ENCODE data around the gene CYSTM1. TPM values are rescaled to one million over a fixed set of nuclear protein-coding genes. Genes with fewer than 3 reads are reported as not detected.
A peak's percentile ranks its signal among the peaks of the same experiment; 100 is the strongest.

Gene CYSTM1
- total and polyA plus RNA-seq, 2 of the 8 experiments (the other 6 are each of a cell fraction or from before 2014, with no cell fraction given) = 25.0 to 47.8 TPM

- no peaks in the 10 kb centered on the region for H4K20me1 ChIP-seq (replicated peaks in 1 of 2; ENCODE audit: control insufficient read depth in 1 of 2, insufficient read depth in 2 of 2, low read length in 2 of 2)
- H3K4ac ChIP-seq (replicated peaks; ENCODE audit: insufficient read length, low read depth, low read length) = no peak overlapping the region
- peaks cover 2 to 7% (median 4%) of the 10 kb centered on the region in 4 experiments for H3K4me1 ChIP-seq (replicated peaks in 1 of 4; ENCODE audit: control insufficient read depth in 3 of 4, insufficient read depth in 4 of 4, low read length in 3 of 4)
- H3K18ac ChIP-seq (ENCODE audit: extremely low read depth, low read length) = no peak overlapping the region
- H3K36me3 ChIP-seq (ENCODE audit: control insufficient read depth in 2 of 4, insufficient read depth in 4 of 4, low read length in 3 of 4) = no peaks in the 10 kb centered on the region
- ChIA-PET POLR2A (ENCODE audit: partially characterized antibody) (no interaction called here), CTCF (ENCODE audit: partially characterized antibody) (interaction anchor here (1.4 to 6.1 kb wide), 4 partner anchors 23 to 62 kb away, joined by 4 to 41 read pairs (median 10); no protein-coding TSS in a partner anchor)
- FAIRE-seq = no peak
- H3K14ac ChIP-seq (ENCODE audit: insufficient read length) = no peak overlapping the region
- no peak overlapping the region for H4K8ac ChIP-seq (ENCODE audit: extremely low read depth, insufficient read depth, low read length)
- no peak overlapping the region for H2BK12ac ChIP-seq (ENCODE audit: low read depth, low read length)
- no peak overlapping the region for H2BK120ac ChIP-seq (replicated peaks; ENCODE audit: low read depth, low read length)
- H2AFZ ChIP-seq (ENCODE audit: low read length) = no peak overlapping the region
- H3K79me2 ChIP-seq (ENCODE audit: control insufficient read depth in 1 of 2, insufficient read depth in 2 of 2, low read length in 2 of 2) = no peaks in the 10 kb centered on the region
- no peaks in the 10 kb centered on the region for H3K9me3 ChIP-seq (ENCODE audit: insufficient read depth in 2 of 2, low read depth in 1 of 2, low read length in 1 of 2)
- H2AK5ac ChIP-seq (ENCODE audit: low read depth, low read length) = no peak overlapping the region
- H3K4me3 ChIP-seq (ENCODE audit: extremely low read depth in 1 of 4, insufficient read depth in 2 of 4, low read depth in 3 of 4, low read length in 4 of 4) = no peak overlapping the region
- 81% methylated on average over 2 of the region's 2 CpGs; no CpG with 5 or more reads in 1 of the 2 experiments for WGBS, 2 experiments (ENCODE audit: extremely low coverage in 1 of 2, insufficient coverage in 1 of 2, insufficient read length in 1 of 2, insufficient replicate concordance in 2 of 2, low coverage in 1 of 2, low lambda C conversion rate in 2 of 2, missing lambda C conversion rate in 1 of 2)
- H2BK5ac ChIP-seq (ENCODE audit: low read depth, low read length) = no peak overlapping the region
- no peak overlapping the region for H3K9ac ChIP-seq (replicated peaks in 1 of 4; ENCODE audit: extremely low read depth in 1 of 4, low read depth in 3 of 4, low read length in 3 of 4)
- no peak overlapping the region for H4K5ac ChIP-seq (ENCODE audit: insufficient read length, low read depth, low read length)
- no peaks in the 10 kb centered on the region for H3K79me1 ChIP-seq (ENCODE audit: low read depth, low read length)
- H3K56ac ChIP-seq (replicated peaks; ENCODE audit: insufficient read length, low read depth, low read length) = no peak overlapping the region
- no peak overlapping the region for H3K23ac ChIP-seq (ENCODE audit: insufficient read length)
- H3K27me3 ChIP-seq (replicated peaks in 1 of 4; ENCODE audit: control insufficient read depth in 3 of 4, extremely low read depth in 1 of 4, insufficient read depth in 3 of 4, low read length in 3 of 4) = no peaks in the 10 kb centered on the region
- 0 out of 4 replicates have a peak overlapping the region, but pooled peaks of 1 of the 2 experiments have one; percentile 39 for H3K4me2 ChIP-seq (ENCODE audit: insufficient read depth in 1 of 2, low read depth in 2 of 2, low read length in 2 of 2)
- DNase-seq (ENCODE audit: low read depth in 1 of 2, low spot score in 2 of 2) = no peak
- H2BK20ac ChIP-seq (ENCODE audit: low read length) = no peak overlapping the region
- H3K27ac ChIP-seq (ENCODE audit: low read depth, low read length) = no peak overlapping the region
- no peak overlapping the region for H4K91ac ChIP-seq (replicated peaks; ENCODE audit: insufficient read length, low read length)
- H2BK15ac ChIP-seq (ENCODE audit: low read length) = no peak overlapping the region
- no peaks in the 10 kb centered on the region for H3K23me2 ChIP-seq (ENCODE audit: low read depth, low read length)
- no peak for TF ChIP-seq TCF12 (IDR thresholded peaks at IDR 0.05; ENCODE audit: low read depth, low read length)
- TF ChIP-seq NANOG (IDR thresholded peaks at IDR 0.05; ENCODE audit: insufficient read depth, low read depth, low read length, poor library complexity, severe bottlenecking) = no peak
- no peak for TF ChIP-seq TEAD4 (IDR thresholded peaks at IDR 0.05; ENCODE audit: low read depth, low read length)
- TF ChIP-seq ATF3 (IDR thresholded peaks at IDR 0.05; ENCODE audit: insufficient read depth, low read depth, low read length) = no peak
- TF ChIP-seq TAF7 (optimal IDR thresholded peaks at IDR 0.05; ENCODE audit: borderline replicate concordance, low read depth, low read length) = no peak
- TF ChIP-seq NRF1 (IDR thresholded peaks at IDR 0.05; ENCODE audit: low read depth, low read length) = no peak
- TF ChIP-seq CBX8 (IDR thresholded peaks at IDR 0.05; ENCODE audit: borderline replicate concordance, low read depth, low read length) = no peak
- TF ChIP-seq BRCA1 (IDR thresholded peaks at IDR 0.05; ENCODE audit: low read depth, low read length) = no peak
- TF ChIP-seq EP300 (IDR thresholded peaks at IDR 0.05; ENCODE audit: borderline replicate concordance in 1 of 2, low read depth in 2 of 2, low read length in 2 of 2) = no peak
- TF ChIP-seq SP1 (IDR thresholded peaks at IDR 0.05; ENCODE audit: low read depth, low read length) = no peak
- TF ChIP-seq SUZ12 (IDR thresholded peaks at IDR 0.05; ENCODE audit: low read length) = no peak
- TF ChIP-seq SRF (IDR thresholded peaks at IDR 0.05; ENCODE audit: low read depth, low read length) = no peak
- no peak for TF ChIP-seq SIN3A (conservative IDR thresholded peaks at IDR 0.05 in 1 of 2, IDR thresholded peaks at IDR 0.05 in 1 of 2; ENCODE audit: low read depth in 1 of 2, low read length in 2 of 2)
Measured at GRCh38 chr5:140182075-140182711, 7.2 kb downstream of the CYSTM1 start.

All from H1 (cell line).